ENCODE data around the gene SAP25.

Gene SAP25

GRCh38 chr7:100576384-100576993 lies 2.8 kb upstream of the SAP25 start:
- Histone ChIP-seq H3K9me2 (replicated peaks; ENCODE audit: control insufficient read depth, low read length) (no peaks in the 10 kb centered on the region), H3K9me3 (ENCODE audit: control insufficient read depth, insufficient read depth, low read length) (no peaks in the 10 kb centered on the region), H3K4me3 (ENCODE audit: low read length) (no peak overlapping the region), H3K36me3 (ENCODE audit: control insufficient read depth, low read length) (peaks cover 68% of the 10 kb centered on the region), H3K27ac (ENCODE audit: low read depth, low read length) (no peak overlapping the region), H3K79me2 (ENCODE audit: control insufficient read depth, low read length) (no peaks in the 10 kb centered on the region), H3K4me2 (ENCODE audit: low read length) (no peak overlapping the region), H3F3A (ENCODE audit: control insufficient read depth, insufficient read depth) (no peaks in the 10 kb centered on the region), H3K4me1 (ENCODE audit: control insufficient read depth, low read length) (0 out of 2 replicates have a peak, but pooled peaks cover 4% of the 10 kb centered on the region), H4K20me1 (ENCODE audit: control insufficient read depth, insufficient read depth, low read depth, low read length) (no peaks in the 10 kb centered on the region), H3K27me3 (ENCODE audit: control insufficient read depth, low read length) (no peaks in the 10 kb centered on the region)
- TF ChIP-seq CTCF (IDR thresholded peaks at IDR 0.05; ENCODE audit: low read depth, low read length, poor library complexity, severe bottlenecking) (no peak), EZH2phosphoT487 (IDR thresholded peaks at IDR 0.05; ENCODE audit: borderline replicate concordance, low read length) (no peak)

GRCh38 chr7:100575746-100576383 lies 2.2 kb upstream of the SAP25 start:
- no peaks in the 10 kb centered on the region for H3K9me3 ChIP-seq (ENCODE audit: control insufficient read depth, insufficient read depth, low read length)
- H3K27me3 ChIP-seq (ENCODE audit: control insufficient read depth, low read length): no peaks in the 10 kb centered on the region
- TF ChIP-seq CTCF (IDR thresholded peaks at IDR 0.05; ENCODE audit: low read depth, low read length, poor library complexity, severe bottlenecking) (no peak), EZH2phosphoT487 (IDR thresholded peaks at IDR 0.05; ENCODE audit: borderline replicate concordance, low read length) (no peak)
- H4K20me1 ChIP-seq (ENCODE audit: control insufficient read depth, insufficient read depth, low read depth, low read length): no peaks in the 10 kb centered on the region
- no peak overlapping the region for H3K27ac ChIP-seq (ENCODE audit: low read depth, low read length)
- no peaks in the 10 kb centered on the region for H3K79me2 ChIP-seq (ENCODE audit: control insufficient read depth, low read length)
- no peaks in the 10 kb centered on the region for H3K9me2 ChIP-seq (replicated peaks; ENCODE audit: control insufficient read depth, low read length)
- 0 out of 2 replicates have a peak, but pooled peaks cover 4% of the 10 kb centered on the region for H3K4me1 ChIP-seq (ENCODE audit: control insufficient read depth, low read length)
- no peaks in the 10 kb centered on the region for H3F3A ChIP-seq (ENCODE audit: control insufficient read depth, insufficient read depth)
- no peak overlapping the region for H3K4me3 ChIP-seq (ENCODE audit: low read length)
- no peak overlapping the region for H3K4me2 ChIP-seq (ENCODE audit: low read length)
- peaks cover 62% of the 10 kb centered on the region for H3K36me3 ChIP-seq (ENCODE audit: control insufficient read depth, low read length)

- H3F3A ChIP-seq (ENCODE audit: control insufficient read depth, insufficient read depth): no peaks in the 10 kb centered on the region
- H3K79me2 ChIP-seq (ENCODE audit: control insufficient read depth, low read length): no peaks in the 10 kb centered on the region
- no peaks in the 10 kb centered on the region for H3K9me2 ChIP-seq (replicated peaks; ENCODE audit: control insufficient read depth, low read length)
- H4K20me1 ChIP-seq (ENCODE audit: control insufficient read depth, insufficient read depth, low read depth, low read length): no peaks in the 10 kb centered on the region
- no peaks in the 10 kb centered on the region for H3K9me3 ChIP-seq (ENCODE audit: control insufficient read depth, insufficient read depth, low read length)
- H3K27me3 ChIP-seq (ENCODE audit: control insufficient read depth, low read length): peaks cover 2% of the 10 kb centered on the region
- H3K4me3 ChIP-seq (ENCODE audit: low read length): no peak overlapping the region
- peaks cover 55% of the 10 kb centered on the region for H3K36me3 ChIP-seq (ENCODE audit: control insufficient read depth, low read length)
- peaks cover 8% of the 10 kb centered on the region for H3K4me1 ChIP-seq (ENCODE audit: control insufficient read depth, low read length)
- no peak overlapping the region for H3K27ac ChIP-seq (ENCODE audit: low read depth, low read length)
- H3K4me2 ChIP-seq (ENCODE audit: low read length): no peak overlapping the region
- TF ChIP-seq CTCF (IDR thresholded peaks at IDR 0.05; ENCODE audit: low read depth, low read length, poor library complexity, severe bottlenecking): no peak
- TF ChIP-seq EZH2phosphoT487 (IDR thresholded peaks at IDR 0.05; ENCODE audit: borderline replicate concordance, low read length): no peak
Measured at GRCh38 chr7:100575206-100575631, 1.5 kb upstream of the SAP25 start.

Data from DOHH2 (cell line).